A549 (cell line): ENCODE measurements around the gene SPTBN5. TPM values are rescaled to one million over a fixed set of nuclear protein-coding genes. Genes with fewer than 3 reads are reported as not detected.

ENCODE experiments used
- ATAC-seq, 2 experiments: fragments of 200-7000 bp in 1 of 2; fragments of >200 bp in 1 of 2; cut with Nextera tagmentation in 1 of 2; cut with Tn5 transposase in 1 of 2; 3 replicates each; pipeline versions ENCODE4 v1.8.0 to v1.9.1; 2018 to 2020; ENCODE audit warnings: mild to moderate bottlenecking in 1 of 2, moderate library complexity in 1 of 2
- CTCF ChIA-PET: fragments of 300-600 bp; sonication (Branson Sonifier 250); formaldehyde crosslinking; extraction: SDS; loops from one replicate; lab custom pipeline; 2021; ENCODE audit warnings: antibody characterized with exemption, inconsistent platforms; lab: Yijun Ruan, JAX
- POLR2A ChIA-PET: fragments of 350-600 bp; formaldehyde crosslinking; extraction: SDS; loops from one replicate; lab custom pipeline; 2021; ENCODE audit warnings: antibody characterized with exemption, inconsistent platforms; lab: Yijun Ruan, JAX
- DNase-seq, 2 experiments: peaks; one replicate each; pipeline versions ENCODE4 v3.0.0 to v3.0.0-alpha.2; 2011 to 2016; ENCODE audit warnings: low read depth in 1 of 2, low spot score in 1 of 2
- FAIRE-seq: peaks from 2 replicates; lab custom pipeline; 2011; peaks lifted over from hg19 to GRCh38; lab: Jason Lieb, UNC
- H3K27ac ChIP-seq, 2 experiments: fragments of >200 bp; sonication (Bioruptor Twin); formaldehyde crosslinking; 3 replicates each; pipeline ENCODE4 v1.5.1; 2016 to 2017
- H3K4me1 ChIP-seq: fragments of >200 bp; sonication (Bioruptor Twin); formaldehyde crosslinking; 3 replicates; pipeline ENCODE4 v1.6.1; 2016
- H3K4me2 ChIP-seq: fragments of >200 bp; sonication (Bioruptor Twin); formaldehyde crosslinking; 3 replicates; pipeline ENCODE4 v1.6.1; 2016
- H3K4me3 ChIP-seq: fragments of >200 bp; sonication (Bioruptor Twin); formaldehyde crosslinking; 3 replicates; pipeline ENCODE4 v1.5.1; 2016
- H3K9me3 ChIP-seq: fragments of >200 bp; sonication (Bioruptor Twin); formaldehyde crosslinking; 3 replicates; pipeline ENCODE4 v1.6.1; 2016
- ATOH8 ChIP-seq: fragments of 250-450 bp; sonication (Bioruptor Pico); IDR thresholded peaks from 2 replicates; pipeline ENCODE4 v1.5.0; 2020; ENCODE audit warnings: low read depth, mild to moderate bottlenecking, moderate library complexity
- BCL3 ChIP-seq: fragments of >200 bp; sonication (Bioruptor Twin); formaldehyde crosslinking; IDR thresholded peaks from 3 replicates; pipeline ENCODE4 v1.6.1; 2016
- EHF ChIP-seq: fragments of 250-450 bp; sonication (Bioruptor Pico); IDR thresholded peaks from 2 replicates; pipeline ENCODE4 v1.5.0; 2020; ENCODE audit warnings: mild to moderate bottlenecking
- EHMT2 ChIP-seq: fragments of 200-600 bp; sonication (generic); IDR thresholded peaks from 2 replicates; pipeline ENCODE4 v1.6.1; 2016; ENCODE audit warnings: antibody characterized with exemption, low read depth, mild to moderate bottlenecking, moderate library complexity
- ELK1 ChIP-seq: fragments of 150-350 bp; IDR thresholded peaks from 2 replicates; pipeline ENCODE4 v1.6.1; 2014; ENCODE audit warnings: low read depth, mild to moderate bottlenecking, low read length
- HEYL ChIP-seq: fragments of 250-450 bp; sonication (Bioruptor Pico); IDR thresholded peaks from 2 replicates; pipeline ENCODE4 v1.8.0; 2021; ENCODE audit warnings: mild to moderate bottlenecking, moderate library complexity
- HMGXB4 ChIP-seq: fragments of 250-450 bp; sonication (Bioruptor Pico); IDR thresholded peaks from 2 replicates; pipeline ENCODE4 v1.5.0; 2021; ENCODE audit warnings: mild to moderate bottlenecking, moderate library complexity, borderline replicate concordance
- HOXA7 ChIP-seq: fragments of 250-450 bp; sonication (Bioruptor Pico); IDR thresholded peaks from 2 replicates; pipeline ENCODE4 v1.5.0; 2020; ENCODE audit warnings: mild to moderate bottlenecking, moderate library complexity
- JUNB ChIP-seq: fragments of >200 bp; sonication (Bioruptor Twin); formaldehyde crosslinking; IDR thresholded peaks from 2 replicates; pipeline ENCODE4 v1.6.1; 2016
- KDM1A ChIP-seq: fragments of 200-600 bp; sonication (generic); IDR thresholded peaks from 2 replicates; pipeline ENCODE4 v1.6.1; 2016; ENCODE audit warnings: low read depth, mild to moderate bottlenecking
- KDM5A ChIP-seq: fragments of 200-600 bp; sonication (generic); IDR thresholded peaks from 2 replicates; pipeline ENCODE4 v1.6.1; 2016; ENCODE audit warnings: antibody characterized with exemption, mild to moderate bottlenecking
- MAZ ChIP-seq: fragments of 150-350 bp; IDR thresholded peaks from 2 replicates; pipeline ENCODE4 v1.6.1; 2014; ENCODE audit warnings: antibody characterized with exemption, low read depth, low read length, borderline replicate concordance
- MYC ChIP-seq: IDR thresholded peaks from 2 replicates; pipeline ENCODE4 v1.6.1; 2012; ENCODE audit warnings: mild to moderate bottlenecking, inconsistent platforms, low read length, improper control_type of control experiment, borderline replicate concordance
- NPAS2 ChIP-seq: fragments of 250-450 bp; sonication (Bioruptor Pico); IDR thresholded peaks from 2 replicates; pipeline ENCODE4 v1.8.0; 2022; ENCODE audit warnings: mild to moderate bottlenecking, moderate library complexity, borderline replicate concordance
- PBX3 ChIP-seq: IDR thresholded peaks from 2 replicates; pipeline ENCODE4 v1.6.1; 2012
- PHF8 ChIP-seq: fragments of 200-600 bp; sonication (generic); IDR thresholded peaks from 2 replicates; pipeline ENCODE4 v1.6.1; 2016; ENCODE audit warnings: low read depth, mild to moderate bottlenecking, antibody characterized with exemption, moderate library complexity, borderline replicate concordance
- RAD21 ChIP-seq, 2 experiments: fragments of >200 bp in 1 of 2; sonication (Bioruptor Twin) in 1 of 2; formaldehyde crosslinking in 1 of 2; IDR thresholded peaks in 1 of 2; conservative IDR thresholded peaks in 1 of 2; 2 replicates in 1 of 2; 3 replicates in 1 of 2; pipeline ENCODE4 v1.6.1; 2012 to 2018; ENCODE audit warnings: inconsistent platforms in 1 of 2
- RFX5 ChIP-seq: fragments of 450-650 bp; IDR thresholded peaks from 2 replicates; pipeline ENCODE4 v1.7.1; 2014; ENCODE audit warnings: antibody characterized with exemption, mild to moderate bottlenecking, moderate library complexity
- RNF2 ChIP-seq: fragments of 200-600 bp; sonication (generic); IDR thresholded peaks from 2 replicates; pipeline ENCODE4 v1.6.1; 2016; ENCODE audit warnings: low read depth, mild to moderate bottlenecking, antibody characterized with exemption, moderate library complexity, borderline replicate concordance
- TFCP2L1 ChIP-seq: fragments of 250-450 bp; sonication (Bioruptor Pico); IDR thresholded peaks from 2 replicates; pipeline ENCODE4 v1.5.0; 2021; ENCODE audit warnings: mild to moderate bottlenecking
- USF2 ChIP-seq: fragments of 450-650 bp; IDR thresholded peaks from 2 replicates; pipeline ENCODE4 v1.6.1; 2014; ENCODE audit warnings: antibody characterized with exemption
- ZFP36 ChIP-seq: fragments of 450-650 bp; IDR thresholded peaks from 2 replicates; pipeline ENCODE4 v1.6.1; 2014; ENCODE audit warnings: borderline replicate concordance; ENCODE audit not compliant: partially characterized antibody
- ZSCAN20 ChIP-seq: fragments of 250-450 bp; sonication (Bioruptor Pico); IDR thresholded peaks from 2 replicates; pipeline ENCODE4 v1.8.0; 2022; ENCODE audit warnings: mild to moderate bottlenecking, moderate library complexity
- WGBS: methylation state at CpG from one replicate; pipeline ENCODE4 v1.1.6; 2017; ENCODE audit errors: missing lambda C conversion rate; 5-methylcytosine and 5-hydroxymethylcytosine counted together
- polyA plus RNA-seq, 4 experiments: library from polyadenylated mRNA; depleted of rRNA in 3 of 4; stranded (reverse); fragments of >200 nt; fragmentation: RNase III in 1 of 4; extraction: RNeasy Plus Mini Kit Qiagen cat#74134 plus additional on column Dnase treatment in 1 of 4; gene quantifications; 2 replicates in 3 of 4; 3 replicates in 1 of 4; pipeline ENCODE4 v1.2.3, GENCODE V29; 2011 to 2017

The SPTBN5 gene
- polyA plus RNA-seq, 2 of the 4 experiments (the other 2 are of a cell fraction) = 0.05 to 0.17 TPM

- H3K9me3 ChIP-seq = no peaks in the 10 kb centered on the region
- no peak for TF ChIP-seq PHF8
- no peak for TF ChIP-seq BCL3
- no peak for TF ChIP-seq RNF2
- no peak for TF ChIP-seq JUNB
- TF ChIP-seq NPAS2 (CRISPR knock-in tag) = no peak
- TF ChIP-seq HOXA7 (CRISPR knock-in tag) = no peak
- no peak for TF ChIP-seq MAZ
- TF ChIP-seq RAD21 (conservative IDR thresholded peaks at IDR 0.05 in 1 of 2, IDR thresholded peaks at IDR 0.05 in 1 of 2) = no peak
- ChIA-PET POLR2A (no interaction called here), CTCF (interaction anchor here (1.2 kb wide), 1 partner anchor 8 kb away, joined by 3 read pairs; no protein-coding TSS in a partner anchor)
- no peak for FAIRE-seq
- H3K27ac ChIP-seq = no peak overlapping the region
- no peak overlapping the region for H3K4me2 ChIP-seq
- no peak for DNase-seq
- H3K4me3 ChIP-seq = no peak overlapping the region
- peaks cover 11% of the 10 kb centered on the region; the same call in 2 of the 3 replicates for H3K4me1 ChIP-seq
- WGBS = 79% methylated on average over 6 of the region's 6 CpGs
- no peak for ATAC-seq
These were observed 2.6 kb downstream of the SPTBN5 start for GRCh38 chr15:41891226-41891625.

GRCh38 chr15:41890050-41890690 lies 3.7 kb downstream of the SPTBN5 start:
- no peak for DNase-seq
- WGBS = 83% methylated on average over 4 of the region's 6 CpGs
- ChIA-PET POLR2A (no interaction called here), CTCF (no interaction called here)
- no peak for FAIRE-seq
- Histone ChIP-seq H3K4me3 (no peak overlapping the region), H3K9me3 (no peaks in the 10 kb centered on the region), H3K4me1 (peaks cover 9% of the 10 kb centered on the region; the same call in 2 of the 3 replicates), H3K4me2 (no peak overlapping the region)
- ATAC-seq = no peak
- TF ChIP-seq ZFP36 (no peak), PHF8 (no peak), EHMT2 (no peak), RNF2 (no peak), ELK1 (no peak), USF2 (no peak), ZSCAN20 (CRISPR knock-in tag) (no peak)
- TF ChIP-seq, all 56 proteins: peak for 0
- H3K27ac ChIP-seq = no peak overlapping the region

- 59% methylated on average over 6 of the region's 7 CpGs for WGBS
- Histone ChIP-seq H3K27ac (no peak overlapping the region), H3K4me2 (no peak overlapping the region), H3K4me3 (no peak overlapping the region), H3K4me1 (no peaks in the 10 kb centered on the region), H3K9me3 (no peaks in the 10 kb centered on the region)
- no peak for FAIRE-seq
- CTCF ChIA-PET = interaction anchor here (1.0 to 1.2 kb wide), 2 partner anchors 14 to 16 kb away, joined by 3 to 4 read pairs; no protein-coding TSS in a partner anchor
- POLR2A ChIA-PET = no interaction called here
- DNase-seq = no peak
- no peak for ATAC-seq
- TF ChIP-seq ATOH8 (CRISPR knock-in tag) (no peak), KDM5A (no peak), KDM1A (no peak), TFCP2L1 (CRISPR knock-in tag) (no peak), EHF (no peak), RFX5 (no peak), HEYL (no peak), PBX3 (no peak), HOXA7 (CRISPR knock-in tag) (no peak), NPAS2 (CRISPR knock-in tag) (no peak), HMGXB4 (CRISPR knock-in tag) (no peak), MYC (no peak)
These were observed 5.1 kb downstream of the SPTBN5 start for GRCh38 chr15:41888662-41889253.
